Measurements from ENCODE around the gene SHKBP1. TPM values are rescaled to one million over a fixed set of nuclear protein-coding genes. Genes with fewer than 3 reads are reported as not detected.

Gene SHKBP1
- polyA plus RNA-seq, 3 donors = 234 to 324 (median 284) TPM

GRCh38 chr19:40639638-40639982 is 62.9 kb downstream of the SHKBP1 start:
- Mint-ChIP-seq H3K36me3 (no peaks in the 10 kb centered on the region), H3K4me1 (peaks cover 5% of the 10 kb centered on the region), H3K27me3 (ENCODE audit: low read depth in 3 of 3) (peaks cover 7 to 18% (median 9%) of the 10 kb centered on the region in 3 donors), H3K27ac (peak overlapping the region in 1 of 7 donors; percentile 49), H3K9me3 (no peaks in the 10 kb centered on the region), H3K4me3 (no peak overlapping the region)
- intact Hi-C loops (cut with micrococcal nuclease) = no loop called here
- no peak overlapping the region for H3K27ac ChIP-seq (ENCODE audit: low read depth in 1 of 2, low read length in 2 of 2)
- H3K27me3 ChIP-seq (ENCODE audit: control insufficient read depth in 2 of 2, insufficient read depth in 2 of 2, low read length in 2 of 2) = no peaks in the 10 kb centered on the region
- H3K79me2 ChIP-seq (ENCODE audit: insufficient read depth, low read length) = no peaks in the 10 kb centered on the region
- WGBS (ENCODE audit: insufficient coverage) = 86% methylated on average over 5 of the region's 6 CpGs
- no peak for DNase-seq
- no peak for TF ChIP-seq CTCF (IDR thresholded peaks at IDR 0.05)
- no peak overlapping the region for H3K4me3 ChIP-seq (replicated peaks in 1 of 3; ENCODE audit: low read depth in 2 of 3, low read length in 3 of 3)
- no peaks in the 10 kb centered on the region for H3K4me1 ChIP-seq (ENCODE audit: control insufficient read depth in 1 of 2, insufficient read depth in 2 of 2, low read length in 2 of 2)
- H4K20me1 ChIP-seq (ENCODE audit: insufficient read depth, low read length) = no peaks in the 10 kb centered on the region
- no peaks in the 10 kb centered on the region for H3K36me3 ChIP-seq (replicated peaks in 1 of 2; ENCODE audit: control insufficient read depth in 1 of 2, insufficient read depth in 2 of 2, low read length in 2 of 2)
- H3K9ac ChIP-seq (ENCODE audit: insufficient read depth, low read length, poor library complexity, severe bottlenecking) = no peak overlapping the region
- H2AFZ ChIP-seq (ENCODE audit: insufficient read depth, low read depth, low read length, poor library complexity, severe bottlenecking) = no peak overlapping the region
- no peak overlapping the region for H3K4me2 ChIP-seq (replicated peaks; ENCODE audit: extremely low read depth, low read length, poor library complexity, severe bottlenecking)
- H3K9me3 ChIP-seq (replicated peaks in 1 of 2; ENCODE audit: control insufficient read depth in 1 of 2, insufficient read depth in 1 of 2, low read length in 2 of 2) = no peaks in the 10 kb centered on the region

- no peaks in the 10 kb centered on the region for H3K36me3 Mint-ChIP-seq
- no peak overlapping the region for H2AFZ ChIP-seq (ENCODE audit: insufficient read depth, low read depth, low read length, poor library complexity, severe bottlenecking)
- H4K20me1 ChIP-seq (ENCODE audit: insufficient read depth, low read length) = no peaks in the 10 kb centered on the region
- H3K27me3 Mint-ChIP-seq (ENCODE audit: low read depth in 3 of 3) = peaks cover 4 to 18% (median 5%) of the 10 kb centered on the region in 3 donors
- no peak overlapping the region for H3K9ac ChIP-seq (ENCODE audit: insufficient read depth, low read length, poor library complexity, severe bottlenecking)
- no peaks in the 10 kb centered on the region for H3K9me3 ChIP-seq (replicated peaks in 1 of 2; ENCODE audit: control insufficient read depth in 1 of 2, insufficient read depth in 1 of 2, low read length in 2 of 2)
- no peaks in the 10 kb centered on the region for H3K79me2 ChIP-seq (ENCODE audit: insufficient read depth, low read length)
- no peak overlapping the region for H3K27ac Mint-ChIP-seq
- no peaks in the 10 kb centered on the region for H3K4me1 ChIP-seq (ENCODE audit: control insufficient read depth in 1 of 2, insufficient read depth in 2 of 2, low read length in 2 of 2)
- no peak for TF ChIP-seq CTCF (IDR thresholded peaks at IDR 0.05)
- peaks cover 4% of the 10 kb centered on the region for H3K4me1 Mint-ChIP-seq
- WGBS (ENCODE audit: insufficient coverage) = no CpG with 5 or more reads among the region's 5 CpGs
- no peaks in the 10 kb centered on the region for H3K36me3 ChIP-seq (replicated peaks in 1 of 2; ENCODE audit: control insufficient read depth in 1 of 2, insufficient read depth in 2 of 2, low read length in 2 of 2)
- no peak overlapping the region for H3K4me3 Mint-ChIP-seq
- H3K27me3 ChIP-seq (ENCODE audit: control insufficient read depth in 2 of 2, insufficient read depth in 2 of 2, low read length in 2 of 2) = no peaks in the 10 kb centered on the region
- intact Hi-C loops (cut with micrococcal nuclease) = no loop called here
- H3K9me3 Mint-ChIP-seq = no peaks in the 10 kb centered on the region
- DNase-seq = no peak
- H3K27ac ChIP-seq (ENCODE audit: low read depth in 1 of 2, low read length in 2 of 2) = no peak overlapping the region
- no peak overlapping the region for H3K4me3 ChIP-seq (replicated peaks in 1 of 3; ENCODE audit: low read depth in 2 of 3, low read length in 3 of 3)
- no peak overlapping the region for H3K4me2 ChIP-seq (replicated peaks; ENCODE audit: extremely low read depth, low read length, poor library complexity, severe bottlenecking)
Measured at GRCh38 chr19:40640744-40641143, 64.1 kb downstream of the SHKBP1 start.

Other genes starting within 250 kb of the SHKBP1 start
- gene C19orf47, start 228.5 kb upstream of the SHKBP1 start, polyA plus RNA-seq = 10 to 100 TPM in 1 of 3 donors, 1 to 10 TPM in 2; 7.6 to 10.2 (median 8.0) TPM
- gene PLD3, start 228.2 kb upstream of the SHKBP1 start, polyA plus RNA-seq = 100 to 1,000 TPM; 168 to 334 (median 170) TPM
- gene HIPK4, start 186.7 kb upstream of the SHKBP1 start, polyA plus RNA-seq = under 1 TPM in 1 of 3 donors, not detected in 2; 0.09 TPM
- gene PRX, start 163.5 kb upstream of the SHKBP1 start, polyA plus RNA-seq = under 1 TPM in 2 of 3 donors, not detected in 1; 0.13 to 0.76 TPM
- gene SERTAD1, start 150.9 kb upstream of the SHKBP1 start, polyA plus RNA-seq = 10 to 100 TPM; 21.0 to 55.9 (median 21.6) TPM
- 10 to 100 TPM; 30.4 to 57.2 (median 49.4) TPM for gene SERTAD3, start 132.5 kb upstream of the SHKBP1 start, polyA plus RNA-seq
- 100 to 1,000 TPM; 299 to 625 (median 601) TPM for gene BLVRB, start 111.1 kb upstream of the SHKBP1 start, polyA plus RNA-seq
- under 1 TPM in 1 of 3 donors, not detected in 2; 0.07 TPM for gene SPTBN4, start 109.9 kb upstream of the SHKBP1 start, polyA plus RNA-seq
- gene LTBP4, start 24.5 kb downstream of the SHKBP1 start, polyA plus RNA-seq = 10 to 100 TPM in 1 of 3 donors, 1 to 10 TPM in 2; 3.8 to 38.7 (median 8.0) TPM
- 1 to 10 TPM in 1 of 3 donors, under 1 TPM in 2; 0.12 to 7.2 (median 0.45) TPM for gene NUMBL, start 113.8 kb downstream of the SHKBP1 start, polyA plus RNA-seq
- 10 to 100 TPM; 16.0 to 44.0 (median 23.4) TPM for gene COQ8B, start 140.0 kb downstream of the SHKBP1 start, polyA plus RNA-seq
- gene ITPKC, start 140.2 kb downstream of the SHKBP1 start, polyA plus RNA-seq = 1 to 10 TPM; 2.7 to 5.7 (median 2.9) TPM
- 10 to 100 TPM in 1 of 3 donors, 1 to 10 TPM in 2; 4.3 to 13.0 (median 8.5) TPM for gene ACTMAP, start 173.6 kb downstream of the SHKBP1 start, polyA plus RNA-seq
- 10 to 100 TPM; 27.9 to 78.3 (median 44.2) TPM for gene SNRPA, start 174.3 kb downstream of the SHKBP1 start, polyA plus RNA-seq
- under 1 TPM in 1 of 3 donors, not detected in 2; 0.47 TPM for gene MIA, start 198.6 kb downstream of the SHKBP1 start, polyA plus RNA-seq
- 100 to 1,000 TPM in 2 of 3 donors, 10 to 100 TPM in 1; 89.4 to 132 (median 108) TPM for gene RAB4B, start 201.4 kb downstream of the SHKBP1 start, polyA plus RNA-seq
- gene EGLN2, start 222.3 kb downstream of the SHKBP1 start, polyA plus RNA-seq = 10 to 100 TPM; 60.6 to 76.8 (median 64.5) TPM